ENCODE data around the gene HM13. TPM values are rescaled to one million over a fixed set of nuclear protein-coding genes. Genes with fewer than 3 reads are reported as not detected.

Gene HM13
- total and polyA plus RNA-seq, 4 donors: 57.6 to 210 (median 99.1) TPM

- Histone ChIP-seq H3K36me3 (ENCODE audit: control insufficient read depth in 4 of 4, insufficient read depth in 3 of 4, low read depth in 1 of 4, low read length in 3 of 4) (peaks cover 10 to 65% (median 38%) of the 10 kb centered on the region in 4 donors), H3K9me3 (ENCODE audit: control insufficient read depth in 4 of 4, low read length in 3 of 4) (no peaks in the 10 kb centered on the region), H3K27ac (ENCODE audit: low read depth in 1 of 2, low read length in 2 of 2) (no peak overlapping the region), H3K4me3 (ENCODE audit: low read depth in 1 of 3, low read length in 3 of 3) (no peak overlapping the region), H3K4me1 (ENCODE audit: control insufficient read depth in 4 of 4, insufficient read depth in 4 of 4, low read length in 3 of 4) (no peaks in the 10 kb centered on the region), H3K9ac (ENCODE audit: low read depth in 1 of 2, low read length in 2 of 2) (no peak overlapping the region), H3K27me3 (ENCODE audit: control insufficient read depth in 4 of 4, insufficient read depth in 4 of 4, low read length in 3 of 4) (no peaks in the 10 kb centered on the region)
- WGBS: 98% methylated on average over 3 of the region's 3 CpGs
- TF ChIP-seq SP1 (IDR thresholded peaks at IDR 0.05) (no peak), ATF3 (IDR thresholded peaks at IDR 0.05) (no peak), TAF1 (conservative IDR thresholded peaks at IDR 0.05) (no peak), YY1 (IDR thresholded peaks at IDR 0.05) (no peak), RAD21 (IDR thresholded peaks at IDR 0.05) (no peak), HNF4A (conservative IDR thresholded peaks at IDR 0.05) (no peak), ZBTB33 (IDR thresholded peaks at IDR 0.05) (no peak), HNF4G (IDR thresholded peaks at IDR 0.05) (no peak), MAX (IDR thresholded peaks at IDR 0.05) (no peak), FOXA1 (IDR thresholded peaks at IDR 0.05) (no peak), CTCF (IDR thresholded peaks at IDR 0.05; ENCODE audit: low read depth, low read length, missing input control) (no peak), GABPA (IDR thresholded peaks at IDR 0.05 in 1 of 2, conservative IDR thresholded peaks at IDR 0.05 in 1 of 2) (no peak), RXRA (IDR thresholded peaks at IDR 0.05) (no peak)
- TF ChIP-seq, protein P1, sequence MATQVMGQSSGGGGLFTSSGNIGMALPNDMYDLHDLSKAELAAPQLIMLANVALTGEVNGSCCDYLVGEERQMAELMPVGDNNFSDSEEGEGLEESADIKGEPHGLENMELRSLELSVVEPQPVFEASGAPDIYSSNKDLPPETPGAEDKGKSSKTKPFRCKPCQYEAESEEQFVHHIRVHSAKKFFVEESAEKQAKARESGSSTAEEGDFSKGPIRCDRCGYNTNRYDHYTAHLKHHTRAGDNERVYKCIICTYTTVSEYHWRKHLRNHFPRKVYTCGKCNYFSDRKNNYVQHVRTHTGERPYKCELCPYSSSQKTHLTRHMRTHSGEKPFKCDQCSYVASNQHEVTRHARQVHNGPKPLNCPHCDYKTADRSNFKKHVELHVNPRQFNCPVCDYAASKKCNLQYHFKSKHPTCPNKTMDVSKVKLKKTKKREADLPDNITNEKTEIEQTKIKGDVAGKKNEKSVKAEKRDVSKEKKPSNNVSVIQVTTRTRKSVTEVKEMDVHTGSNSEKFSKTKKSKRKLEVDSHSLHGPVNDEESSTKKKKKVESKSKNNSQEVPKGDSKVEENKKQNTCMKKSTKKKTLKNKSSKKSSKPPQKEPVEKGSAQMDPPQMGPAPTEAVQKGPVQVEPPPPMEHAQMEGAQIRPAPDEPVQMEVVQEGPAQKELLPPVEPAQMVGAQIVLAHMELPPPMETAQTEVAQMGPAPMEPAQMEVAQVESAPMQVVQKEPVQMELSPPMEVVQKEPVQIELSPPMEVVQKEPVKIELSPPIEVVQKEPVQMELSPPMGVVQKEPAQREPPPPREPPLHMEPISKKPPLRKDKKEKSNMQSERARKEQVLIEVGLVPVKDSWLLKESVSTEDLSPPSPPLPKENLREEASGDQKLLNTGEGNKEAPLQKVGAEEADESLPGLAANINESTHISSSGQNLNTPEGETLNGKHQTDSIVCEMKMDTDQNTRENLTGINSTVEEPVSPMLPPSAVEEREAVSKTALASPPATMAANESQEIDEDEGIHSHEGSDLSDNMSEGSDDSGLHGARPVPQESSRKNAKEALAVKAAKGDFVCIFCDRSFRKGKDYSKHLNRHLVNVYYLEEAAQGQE (IDR thresholded peaks at IDR 0.05): no peak
- no peak for DNase-seq (ENCODE audit: low spot score)
Measured at GRCh38 chr20:31540406-31540805, 26.2 kb downstream of the HM13 start.

DNA sequence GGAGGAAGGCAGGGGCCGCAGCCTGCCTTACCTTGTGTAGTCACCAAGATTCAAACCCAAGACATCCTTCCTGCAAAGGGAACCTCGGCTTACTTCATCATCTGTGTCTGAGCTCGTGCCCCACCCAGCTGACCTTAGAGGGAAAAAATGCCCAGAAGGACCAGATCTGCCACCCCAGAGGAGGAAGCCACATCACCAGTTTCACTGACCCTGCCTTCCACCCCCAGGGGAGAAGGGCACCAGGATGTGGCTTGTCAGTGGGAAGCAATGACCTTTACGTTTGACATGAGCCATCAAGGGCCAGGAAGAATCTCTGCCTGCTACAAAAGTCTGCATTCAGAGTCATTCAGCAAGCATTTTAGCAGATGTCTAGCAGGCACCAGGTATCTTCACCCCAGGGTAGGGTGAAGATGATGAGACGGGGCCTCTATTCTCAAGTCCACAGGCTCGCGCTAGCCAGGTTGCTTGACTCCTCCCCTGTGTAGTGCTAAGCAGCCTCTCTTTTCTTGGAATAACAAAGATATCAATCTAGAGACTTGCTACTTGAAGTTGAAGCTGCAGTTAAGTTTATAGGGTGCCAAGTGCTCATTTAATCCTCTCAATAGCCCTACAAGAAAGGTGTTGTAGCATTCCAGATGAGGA, 28.1 kb downstream of the HM13 start:
- Histone ChIP-seq H3K4me3 (ENCODE audit: low read depth in 1 of 3, low read length in 3 of 3) (no peak overlapping the region), H3K27ac (ENCODE audit: low read depth in 1 of 2, low read length in 2 of 2) (no peak overlapping the region), H3K36me3 (ENCODE audit: control insufficient read depth in 4 of 4, insufficient read depth in 3 of 4, low read depth in 1 of 4, low read length in 3 of 4) (peaks cover 6 to 54% (median 32%) of the 10 kb centered on the region in 4 donors), H3K27me3 (ENCODE audit: control insufficient read depth in 4 of 4, insufficient read depth in 4 of 4, low read length in 3 of 4) (no peaks in the 10 kb centered on the region), H3K9me3 (ENCODE audit: control insufficient read depth in 4 of 4, low read length in 3 of 4) (no peaks in the 10 kb centered on the region), H3K4me1 (ENCODE audit: control insufficient read depth in 4 of 4, insufficient read depth in 4 of 4, low read length in 3 of 4) (no peaks in the 10 kb centered on the region), H3K9ac (ENCODE audit: low read depth in 1 of 2, low read length in 2 of 2) (no peak overlapping the region)
- DNase-seq (ENCODE audit: low spot score): no peak
- 82% methylated on average over 7 of the region's 7 CpGs for WGBS
- TF ChIP-seq FOXA1 (IDR thresholded peaks at IDR 0.05) (no peak), FOXA2 (IDR thresholded peaks at IDR 0.05) (no peak), HNF4A (conservative IDR thresholded peaks at IDR 0.05) (no peak), TAF1 (conservative IDR thresholded peaks at IDR 0.05) (no peak), HNF4G (IDR thresholded peaks at IDR 0.05) (no peak), CTCF (IDR thresholded peaks at IDR 0.05; ENCODE audit: low read depth, low read length, missing input control) (no peak), JUND (IDR thresholded peaks at IDR 0.05) (no peak), ZBTB33 (IDR thresholded peaks at IDR 0.05) (no peak)

All from liver (tissue), 9 donors.